SKM-1 treated with dmso at 0.1 percent for 144 hours (cell line): ENCODE results near the gene SYNCRIP.
"Not testable (repeated sequence)": the region's sequence is repeated elsewhere in the genome, so short reads cannot be mapped to it uniquely, and the experiment has no call there.

Source experiments
- DNase-seq: peaks from one replicate; lab custom pipeline; 2025; ENCODE audit not compliant: unreplicated experiment; lab: John Stamatoyannopoulos, UW

The SYNCRIP gene

GRCh38 chr6:85642774-85643536 lies at the start of gene SYNCRIP:
Gene SYNCRIP (minus strand): TSS chr6:85642886. CDS start chr6:85641439, 1,447 bp downstream.
- peak; percentile 97 for DNase-seq

- no peak for DNase-seq
These were observed 48.8 kb upstream of the SYNCRIP start for GRCh38 chr6:85691478-85691877.

GRCh38 chr6:85690071-85690470 lies 47.4 kb upstream of the SYNCRIP start:
- no peak for DNase-seq

- DNase-seq = no peak
These were observed 43.0 kb upstream of the SYNCRIP start for GRCh38 chr6:85685713-85686112.

- DNase-seq = no peak
These were observed 42.1 kb upstream of the SYNCRIP start for GRCh38 chr6:85684809-85685171.

GRCh38 chr6:85684133-85684808 lies 41.6 kb upstream of the SYNCRIP start:
- DNase-seq = no peak

- not testable (repeated sequence) for DNase-seq
These were observed 39.2 kb upstream of the SYNCRIP start for GRCh38 chr6:85681899-85682298.

- no peak for DNase-seq
These were observed 37.7 kb upstream of the SYNCRIP start for GRCh38 chr6:85680388-85680787.

GRCh38 chr6:85679445-85680123 lies 36.9 kb upstream of the SYNCRIP start:
- DNase-seq = no peak

- DNase-seq = peak; percentile 97
These were observed 36.1 kb upstream of the SYNCRIP start for GRCh38 chr6:85678602-85679444.

- DNase-seq = no peak
These were observed 35.4 kb upstream of the SYNCRIP start for GRCh38 chr6:85678026-85678601.

GRCh38 chr6:85677234-85677956 lies 34.7 kb upstream of the SYNCRIP start:
- no peak for DNase-seq

GRCh38 chr6:85676086-85676729 lies 33.5 kb upstream of the SYNCRIP start:
- DNase-seq = no peak

GRCh38 chr6:85675030-85675819 lies 32.5 kb upstream of the SYNCRIP start:
- no peak for DNase-seq

- DNase-seq = no peak
These were observed 31.9 kb upstream of the SYNCRIP start for GRCh38 chr6:85674604-85675003.

- DNase-seq = no peak
These were observed 30.8 kb upstream of the SYNCRIP start for GRCh38 chr6:85673198-85674139.

GRCh38 chr6:85672623-85673022 lies 29.9 kb upstream of the SYNCRIP start:
- no peak for DNase-seq

GRCh38 chr6:85672050-85672449 lies 29.4 kb upstream of the SYNCRIP start:
- DNase-seq = no peak
